Measurements from ENCODE around the gene GMIP.

GRCh38 chr19:19650331-19650730 is 6.9 kb upstream of the GMIP start:
- TF ChIP-seq POLR2AphosphoS5 (IDR thresholded peaks at IDR 0.05; ENCODE audit: low read depth, low read length) (no peak), FOSL2 (IDR thresholded peaks at IDR 0.05; ENCODE audit: borderline replicate concordance, low read depth) (no peak), RAD21 (IDR thresholded peaks at IDR 0.05; ENCODE audit: low read length) (no peak), EZH2phosphoT487 (IDR thresholded peaks at IDR 0.05; ENCODE audit: borderline replicate concordance, low read depth) (no peak)
- TF ChIP-seq, protein P1, sequence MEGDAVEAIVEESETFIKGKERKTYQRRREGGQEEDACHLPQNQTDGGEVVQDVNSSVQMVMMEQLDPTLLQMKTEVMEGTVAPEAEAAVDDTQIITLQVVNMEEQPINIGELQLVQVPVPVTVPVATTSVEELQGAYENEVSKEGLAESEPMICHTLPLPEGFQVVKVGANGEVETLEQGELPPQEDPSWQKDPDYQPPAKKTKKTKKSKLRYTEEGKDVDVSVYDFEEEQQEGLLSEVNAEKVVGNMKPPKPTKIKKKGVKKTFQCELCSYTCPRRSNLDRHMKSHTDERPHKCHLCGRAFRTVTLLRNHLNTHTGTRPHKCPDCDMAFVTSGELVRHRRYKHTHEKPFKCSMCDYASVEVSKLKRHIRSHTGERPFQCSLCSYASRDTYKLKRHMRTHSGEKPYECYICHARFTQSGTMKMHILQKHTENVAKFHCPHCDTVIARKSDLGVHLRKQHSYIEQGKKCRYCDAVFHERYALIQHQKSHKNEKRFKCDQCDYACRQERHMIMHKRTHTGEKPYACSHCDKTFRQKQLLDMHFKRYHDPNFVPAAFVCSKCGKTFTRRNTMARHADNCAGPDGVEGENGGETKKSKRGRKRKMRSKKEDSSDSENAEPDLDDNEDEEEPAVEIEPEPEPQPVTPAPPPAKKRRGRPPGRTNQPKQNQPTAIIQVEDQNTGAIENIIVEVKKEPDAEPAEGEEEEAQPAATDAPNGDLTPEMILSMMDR (IDR thresholded peaks at IDR 0.05): no peak

Measured in SK-N-SH (cell line).